K562 (cell line): Measurements from ENCODE around the gene MGAT5. TPM values are rescaled to one million over a fixed set of nuclear protein-coding genes. Genes with fewer than 3 reads are reported as not detected.

Source experiments
- ATAC-seq: fragments of 200-7000 bp; cut with Tn5 transposase; 3 replicates; pipeline ENCODE4 v1.9.1; 2020; ENCODE audit warnings: moderate library complexity
- BruUV-seq: library from RNA; stranded (reverse); fragments of 400-500 nt; replicated peaks from 2 replicates; lab custom pipeline; 2021; lab: Mats Ljungman, UMichigan
- CTCF ChIA-PET: fragments of 300-600 bp; formaldehyde crosslinking; extraction: SDS; loops from one replicate; lab custom pipeline; 2021; ENCODE audit warnings: low intra/inter-chr PET ratio; lab: Yijun Ruan, JAX
- POLR2A ChIA-PET: fragments of 300-600, 350-650 bp; sonication (Branson Sonifier 250); formaldehyde crosslinking; extraction: SDS; loops from one replicate; lab custom pipeline; 2021; ENCODE audit warnings: antibody characterized with exemption, inconsistent platforms; lab: Yijun Ruan, JAX
- DNase-seq, 4 experiments: peaks; one replicate each; pipeline versions ENCODE4 v3.0.0 to v3.0.0-alpha.2; 2011 to 2018; ENCODE audit warnings: low spot score in 3 of 4, mixed read lengths in 3 of 4; ENCODE audit errors: extremely low read depth in 1 of 4
- FAIRE-seq: peaks from 2 replicates; lab custom pipeline; 2011; peaks lifted over from hg19 to GRCh38; lab: Jason Lieb, UNC
- H2AFZ ChIP-seq: 2 replicates; pipeline ENCODE4 v1.6.0; 2011; ENCODE audit warnings: low read depth, low read length, control low read depth, inconsistent platforms
- H3K27ac ChIP-seq: fragments of 200-600 bp; 3 replicates; pipeline ENCODE4 v1.8.0; 2011; ENCODE audit warnings: low read depth, mild to moderate bottlenecking, control low read depth, inconsistent platforms, low read length, moderate library complexity, mixed read lengths; ENCODE audit errors: extremely low read depth
- H3K27me3 ChIP-seq, 2 experiments: fragments of 300-600 bp in 1 of 2; 2 replicates in 1 of 2; 3 replicates in 1 of 2; pipeline versions ENCODE4 v1.6.0 to v1.8.0; 2011; ENCODE audit warnings: inconsistent platforms in 2 of 2, low read length in 2 of 2, mild to moderate bottlenecking in 1 of 2, mixed read lengths in 1 of 2, moderate library complexity in 1 of 2; ENCODE audit not compliant: control insufficient read depth in 2 of 2, insufficient read depth in 2 of 2
- H3K36me3 ChIP-seq: fragments of 300-600 bp; 3 replicates; pipeline ENCODE4 v1.8.0; 2011; ENCODE audit warnings: mild to moderate bottlenecking, low read length, inconsistent platforms; ENCODE audit not compliant: control insufficient read depth, insufficient read depth
- H3K4me1 ChIP-seq, 2 experiments: fragments of 200-600 bp in 1 of 2; replicated peaks in 1 of 2; 2 replicates in 1 of 2; 3 replicates in 1 of 2; pipeline versions ENCODE4 v1.5.1 to v1.8.0; 2011; ENCODE audit warnings: inconsistent platforms in 2 of 2, low read length in 2 of 2, mild to moderate bottlenecking in 1 of 2, mixed read lengths in 1 of 2, moderate library complexity in 1 of 2; ENCODE audit not compliant: control insufficient read depth in 2 of 2, insufficient read depth in 2 of 2
- H3K4me2 ChIP-seq: 2 replicates; pipeline ENCODE4 v1.6.1; 2011; ENCODE audit warnings: low read length, control low read depth, inconsistent platforms, mixed read lengths; ENCODE audit not compliant: insufficient read depth
- H3K4me3 ChIP-seq: fragments of 200-600 bp; sonication (generic), shearing (Covaris generic); 2 replicates; pipeline ENCODE4 v1.5.1; 2016; ENCODE audit warnings: control low read depth, inconsistent platforms
- H3K79me2 ChIP-seq: fragments of 200-600 bp; 3 replicates; pipeline ENCODE4 v1.8.0; 2011; ENCODE audit warnings: low read length, inconsistent platforms; ENCODE audit not compliant: control insufficient read depth, insufficient read depth
- H3K9ac ChIP-seq, 2 experiments: 2 replicates each; pipeline versions ENCODE4 v1.6.0 to v1.6.1; 2011; ENCODE audit warnings: low read depth in 2 of 2, low read length in 2 of 2, control low read depth in 1 of 2, inconsistent platforms in 1 of 2, mild to moderate bottlenecking in 1 of 2, mixed read lengths in 1 of 2; ENCODE audit not compliant: insufficient read depth in 1 of 2
- H3K9me1 ChIP-seq: one replicate; pipeline ENCODE4 v1.6.0; 2011; ENCODE audit warnings: inconsistent platforms, mild to moderate bottlenecking, low read length, moderate library complexity; ENCODE audit not compliant: control insufficient read depth, insufficient read depth
- H3K9me3 ChIP-seq: replicated peaks from 2 replicates; pipeline ENCODE4 v1.5.1; 2011; ENCODE audit warnings: low read depth, low read length, inconsistent platforms; ENCODE audit not compliant: control insufficient read depth, insufficient read depth
- H4K20me1 ChIP-seq: replicated peaks from 2 replicates; pipeline ENCODE4 v1.6.1; 2011; ENCODE audit warnings: low read length, inconsistent platforms, mixed read lengths; ENCODE audit not compliant: control insufficient read depth, insufficient read depth
- ATF1 ChIP-seq, 2 experiments: fragments of 450-650 bp in 1 of 2; IDR thresholded peaks; 2 replicates each; pipeline ENCODE4 v1.6.1; 2016; ENCODE audit warnings: missing compliant biosample characterization in 1 of 2, missing genetic modification characterization in 1 of 2
- ATF7 ChIP-seq: fragments of 450-650 bp; IDR thresholded peaks from 2 replicates; pipeline ENCODE4 v1.7.1; 2014; ENCODE audit warnings: mild to moderate bottlenecking, moderate library complexity
- BRD9 ChIP-seq: fragments of 450-650 bp; IDR thresholded peaks from 2 replicates; pipeline ENCODE4 v1.6.1; 2018; ENCODE audit warnings: low read depth; ENCODE audit not compliant: partially characterized antibody
- CCNT2 ChIP-seq: IDR thresholded peaks from 2 replicates; pipeline ENCODE4 v1.6.1; 2011; ENCODE audit warnings: borderline replicate concordance, low read depth, mild to moderate bottlenecking, moderate library complexity, mixed read lengths, low read length; ENCODE audit not compliant: insufficient read length; ENCODE audit errors: extremely low read depth
- CREB1 ChIP-seq, 2 experiments: sonication (generic) in 1 of 2; formaldehyde crosslinking in 1 of 2; IDR thresholded peaks; 2 replicates each; pipeline versions ENCODE4 v1.6.1 to v1.8.0; 2012 to 2022; ENCODE audit warnings: inconsistent platforms in 1 of 2, mild to moderate bottlenecking in 1 of 2, missing genetic modification reagents in 1 of 2, moderate library complexity in 1 of 2
- ESRRB ChIP-seq: fragments of 250-450 bp; sonication (Bioruptor Pico); IDR thresholded peaks from 2 replicates; pipeline ENCODE4 v1.5.0; 2020; ENCODE audit warnings: mild to moderate bottlenecking, moderate library complexity, borderline replicate concordance
- FIP1L1 ChIP-seq: fragments of 200-400 bp; formaldehyde crosslinking; IDR thresholded peaks from 2 replicates; pipeline ENCODE4 v1.6.1; 2018; ENCODE audit warnings: mild to moderate bottlenecking, low read depth, low read length; ENCODE audit not compliant: poor library complexity, severe bottlenecking
- HDAC1 ChIP-seq, 2 experiments: fragments of 450-650 bp; IDR thresholded peaks; 2 replicates each; pipeline ENCODE4 v1.6.1; 2016 to 2017; ENCODE audit warnings: inconsistent platforms in 1 of 2, mild to moderate bottlenecking in 1 of 2, moderate library complexity in 1 of 2
- ILK ChIP-seq: fragments of 450-650 bp; IDR thresholded peaks from 2 replicates; pipeline ENCODE4 v1.6.1; 2016; ENCODE audit warnings: missing genetic modification characterization, low read depth, mild to moderate bottlenecking, missing compliant biosample characterization, moderate library complexity, borderline replicate concordance
- RBBP5 ChIP-seq: fragments of 200-600 bp; sonication (generic); IDR thresholded peaks from 2 replicates; pipeline ENCODE4 v1.6.1; 2012; ENCODE audit warnings: borderline replicate concordance, mild to moderate bottlenecking, low read length, control low read depth, inconsistent platforms; ENCODE audit not compliant: insufficient read depth, poor library complexity, severe bottlenecking
- TSC22D4 ChIP-seq: fragments of 450-650 bp; IDR thresholded peaks from 2 replicates; pipeline ENCODE4 v1.6.1; 2016; ENCODE audit warnings: missing genetic modification characterization, missing biosample characterization, control low read depth
- WGBS: fragments of 100-300 bp; shearing (Covaris generic); methylation state at CpG from one replicate; pipeline ENCODE4 v1.1.6; 2016; ENCODE audit warnings: low coverage, mixed read lengths; ENCODE audit not compliant: insufficient coverage; ENCODE audit errors: missing lambda C conversion rate; 5-methylcytosine and 5-hydroxymethylcytosine counted together
- in situ Hi-C: fragments of 300-500 bp; cut with MboI; formaldehyde crosslinking; loops from 4 replicates; pipeline ENCODE4 v1.15.0; 2018; ENCODE audit warnings: inconsistent platforms, mixed read lengths
- intact Hi-C: fragments of 100-400 bp; cut with micrococcal nuclease; formaldehyde crosslinking; loops from 2 replicates; pipeline ENCODE4 v1.14.2; 2022
- polyA plus RNA-seq, 8 experiments: library from polyadenylated mRNA; depleted of rRNA in 4 of 8; stranded (reverse) in 5 of 8; unstranded in 3 of 8; fragments of >200 nt; fragmentation: Nextera tagmentation in 2 of 8; fragmentation: Illumina TruSeq in 1 of 8; extraction: Ambion mirVana in 2 of 8; extraction: Trizol in 1 of 8; gene quantifications; 2 replicates each; pipeline versions ENCODE4 v1.2.1 to v1.2.3, GENCODE V29; 2011 to 2014; ENCODE audit warnings: inconsistent platforms in 1 of 8, missing spikeins in 1 of 8
- total RNA-seq, 7 experiments: library from RNA; depleted of rRNA in 6 of 7; stranded (reverse); fragments of >200 nt in 6 of 7; fragmentation: Illumina TruSeq in 2 of 7; extraction: Trizol in 2 of 7; gene quantifications; 2 replicates each; pipeline versions ENCODE4 v1.2.1 to v1.2.3, GENCODE V29; 2011 to 2021; ENCODE audit warnings: low replicate concordance in 1 of 7
- TF ChIP-seq, protein P1 (sequence below), 2 experiments: fragments of 450-650 bp in 1 of 2; sonication (generic) in 1 of 2; formaldehyde crosslinking in 1 of 2; IDR thresholded peaks in 1 of 2; conservative IDR thresholded peaks in 1 of 2; 2 replicates each; pipeline versions ENCODE4 v1.6.1 to v1.8.1; 2016 to 2023; ENCODE audit warnings: mild to moderate bottlenecking in 2 of 2, moderate library complexity in 2 of 2, inconsistent platforms in 1 of 2, missing genetic modification reagents in 1 of 2
- TF ChIP-seq, protein P2 (sequence below): fragments of 250-450 bp; sonication (Bioruptor Pico); IDR thresholded peaks from 2 replicates; pipeline ENCODE4 v1.8.0; 2021; ENCODE audit warnings: mild to moderate bottlenecking, moderate library complexity
- TF ChIP-seq, protein P3 (sequence below), 2 experiments: fragments of 200-800 bp in 1 of 2; sonication (Bioruptor generic) in 1 of 2; sonication (generic) in 1 of 2; formaldehyde crosslinking in 1 of 2; IDR thresholded peaks in 1 of 2; conservative IDR thresholded peaks in 1 of 2; 2 replicates each; pipeline versions ENCODE4 v1.5.0 to v1.6.1; 2016 to 2020; ENCODE audit warnings: missing compliant biosample characterization in 1 of 2, missing genetic modification characterization in 1 of 2, missing genetic modification reagents in 1 of 2
- TF ChIP-seq, protein P4 (sequence below): sonication (generic); formaldehyde crosslinking; IDR thresholded peaks from 2 replicates; pipeline ENCODE4 v1.8.0; 2022; ENCODE audit warnings: mild to moderate bottlenecking, missing genetic modification reagents, borderline replicate concordance

Gene MGAT5
- total and polyA plus RNA-seq, 9 of the 15 experiments (the other 6 are each of a cell fraction or from before 2014, with no cell fraction given), result 1.6 to 18.6 (median 11.1) TPM

DNA sequence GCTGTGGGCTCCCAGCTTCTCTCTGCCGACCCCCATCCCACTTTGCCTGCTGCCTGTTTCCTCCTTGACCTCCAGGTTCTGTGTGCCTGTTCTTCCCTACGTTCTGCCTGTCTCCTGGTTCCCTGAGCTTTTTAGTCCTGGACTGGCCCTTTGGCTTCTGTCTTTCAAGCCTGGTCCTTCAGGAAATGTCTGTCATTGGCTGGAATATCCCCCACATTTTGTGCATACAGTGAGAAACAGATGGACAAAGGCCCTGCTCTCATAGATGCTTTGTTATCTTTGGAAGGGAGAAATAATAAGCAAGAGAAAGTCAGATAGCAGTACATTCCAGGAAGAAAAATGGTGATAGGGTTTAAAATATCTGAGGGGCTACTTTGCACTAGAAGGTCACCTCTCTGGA, 5.7 kb downstream of the MGAT5 start:
- no peak overlapping the region for H2AFZ ChIP-seq
- H3K9me1 ChIP-seq, result no peaks in the 10 kb centered on the region
- FAIRE-seq (no peak), DNase-seq (no peak), ATAC-seq (no peak)
- no TSS peak for BruUV-seq
- in situ Hi-C loops (no loop called here), intact Hi-C loops (no loop called here)
- H3K27ac ChIP-seq, result no peak overlapping the region
- no peaks in the 10 kb centered on the region; the same call in 1 of the 2 replicates for H4K20me1 ChIP-seq
- no peaks in the 10 kb centered on the region for H3K36me3 ChIP-seq
- H3K79me2 ChIP-seq, result no peaks in the 10 kb centered on the region
- 48% methylated on average over 2 of the region's 2 CpGs for WGBS
- H3K4me1 ChIP-seq, result no peaks in the 10 kb centered on the region
- H3K9me3 ChIP-seq, result no peaks in the 10 kb centered on the region
- no peaks in the 10 kb centered on the region for H3K27me3 ChIP-seq
- POLR2A ChIA-PET, result no interaction called here
- CTCF ChIA-PET, result no interaction called here
- H3K9ac ChIP-seq, result no peak overlapping the region
- H3K4me3 ChIP-seq, result no peak overlapping the region
- H3K4me2 ChIP-seq, result no peak overlapping the region
- TF ChIP-seq RBBP5 (no peak), CREB1 (IDR thresholded peaks at IDR 0.05) (no peak), CREB1 (CRISPR knock-in tag; IDR thresholded peaks at IDR 0.05) (no peak), HDAC1 (IDR thresholded peaks at IDR 0.05) (no peak), ATF7 (no peak), FIP1L1 (no peak), ILK (tag) (no peak), ATF1 (CRISPR knock-in tag; IDR thresholded peaks at IDR 0.05) (no peak), ATF1 (tag; IDR thresholded peaks at IDR 0.05) (no peak), TSC22D4 (tag) (no peak), CCNT2 (no peak), BRD9 (no peak), ESRRB (CRISPR knock-in tag) (no peak)
- TF ChIP-seq, protein P1, sequence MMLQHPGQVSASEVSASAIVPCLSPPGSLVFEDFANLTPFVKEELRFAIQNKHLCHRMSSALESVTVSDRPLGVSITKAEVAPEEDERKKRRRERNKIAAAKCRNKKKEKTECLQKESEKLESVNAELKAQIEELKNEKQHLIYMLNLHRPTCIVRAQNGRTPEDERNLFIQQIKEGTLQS (IDR thresholded peaks at IDR 0.05), result no peak
- TF ChIP-seq, protein P1 (CRISPR knock-in tag; conservative IDR thresholded peaks at IDR 0.05), result no peak
- TF ChIP-seq, protein P2, sequence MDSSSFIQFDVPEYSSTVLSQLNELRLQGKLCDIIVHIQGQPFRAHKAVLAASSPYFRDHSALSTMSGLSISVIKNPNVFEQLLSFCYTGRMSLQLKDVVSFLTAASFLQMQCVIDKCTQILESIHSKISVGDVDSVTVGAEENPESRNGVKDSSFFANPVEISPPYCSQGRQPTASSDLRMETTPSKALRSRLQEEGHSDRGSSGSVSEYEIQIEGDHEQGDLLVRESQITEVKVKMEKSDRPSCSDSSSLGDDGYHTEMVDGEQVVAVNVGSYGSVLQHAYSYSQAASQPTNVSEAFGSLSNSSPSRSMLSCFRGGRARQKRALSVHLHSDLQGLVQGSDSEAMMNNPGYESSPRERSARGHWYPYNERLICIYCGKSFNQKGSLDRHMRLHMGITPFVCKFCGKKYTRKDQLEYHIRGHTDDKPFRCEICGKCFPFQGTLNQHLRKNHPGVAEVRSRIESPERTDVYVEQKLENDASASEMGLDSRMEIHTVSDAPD (CRISPR knock-in tag), result no peak
- TF ChIP-seq, protein P3, sequence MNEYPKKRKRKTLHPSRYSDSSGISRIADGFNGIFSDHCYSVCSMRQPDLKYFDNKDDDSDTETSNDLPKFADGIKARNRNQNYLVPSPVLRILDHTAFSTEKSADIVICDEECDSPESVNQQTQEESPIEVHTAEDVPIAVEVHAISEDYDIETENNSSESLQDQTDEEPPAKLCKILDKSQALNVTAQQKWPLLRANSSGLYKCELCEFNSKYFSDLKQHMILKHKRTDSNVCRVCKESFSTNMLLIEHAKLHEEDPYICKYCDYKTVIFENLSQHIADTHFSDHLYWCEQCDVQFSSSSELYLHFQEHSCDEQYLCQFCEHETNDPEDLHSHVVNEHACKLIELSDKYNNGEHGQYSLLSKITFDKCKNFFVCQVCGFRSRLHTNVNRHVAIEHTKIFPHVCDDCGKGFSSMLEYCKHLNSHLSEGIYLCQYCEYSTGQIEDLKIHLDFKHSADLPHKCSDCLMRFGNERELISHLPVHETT (CRISPR knock-in tag; conservative IDR thresholded peaks at IDR 0.05 in 1 of 2, IDR thresholded peaks at IDR 0.05 in 1 of 2), result no peak
- TF ChIP-seq, protein P4, sequence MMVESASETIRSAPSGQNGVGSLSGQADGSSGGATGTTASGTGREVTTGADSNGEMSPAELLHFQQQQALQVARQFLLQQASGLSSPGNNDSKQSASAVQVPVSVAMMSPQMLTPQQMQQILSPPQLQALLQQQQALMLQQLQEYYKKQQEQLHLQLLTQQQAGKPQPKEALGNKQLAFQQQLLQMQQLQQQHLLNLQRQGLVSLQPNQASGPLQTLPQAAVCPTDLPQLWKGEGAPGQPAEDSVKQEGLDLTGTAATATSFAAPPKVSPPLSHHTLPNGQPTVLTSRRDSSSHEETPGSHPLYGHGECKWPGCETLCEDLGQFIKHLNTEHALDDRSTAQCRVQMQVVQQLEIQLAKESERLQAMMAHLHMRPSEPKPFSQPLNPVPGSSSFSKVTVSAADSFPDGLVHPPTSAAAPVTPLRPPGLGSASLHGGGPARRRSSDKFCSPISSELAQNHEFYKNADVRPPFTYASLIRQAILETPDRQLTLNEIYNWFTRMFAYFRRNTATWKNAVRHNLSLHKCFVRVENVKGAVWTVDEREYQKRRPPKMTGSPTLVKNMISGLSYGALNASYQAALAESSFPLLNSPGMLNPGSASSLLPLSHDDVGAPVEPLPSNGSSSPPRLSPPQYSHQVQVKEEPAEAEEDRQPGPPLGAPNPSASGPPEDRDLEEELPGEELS, result no peak
